C1 segment of cervical spinal cord (tissue), 14 donors: ENCODE results near the gene PHLDB2.

ENCODE experiments used
- DNase-seq, 14 donors: peaks; one replicate each; lab custom pipeline; 2025; lab: John Stamatoyannopoulos, UW

PHLDB2 gene

GRCh38 chr3:111850537-111850936 lies 8.5 kb upstream of the PHLDB2 start:
- DNase-seq: no peak

GRCh38 chr3:111851511-111851954 lies 7.5 kb upstream of the PHLDB2 start:
- no peak for DNase-seq

- DNase-seq: no peak
Observed at GRCh38 chr3:111852540-111852939, 6.5 kb upstream of the PHLDB2 start.

DNA sequence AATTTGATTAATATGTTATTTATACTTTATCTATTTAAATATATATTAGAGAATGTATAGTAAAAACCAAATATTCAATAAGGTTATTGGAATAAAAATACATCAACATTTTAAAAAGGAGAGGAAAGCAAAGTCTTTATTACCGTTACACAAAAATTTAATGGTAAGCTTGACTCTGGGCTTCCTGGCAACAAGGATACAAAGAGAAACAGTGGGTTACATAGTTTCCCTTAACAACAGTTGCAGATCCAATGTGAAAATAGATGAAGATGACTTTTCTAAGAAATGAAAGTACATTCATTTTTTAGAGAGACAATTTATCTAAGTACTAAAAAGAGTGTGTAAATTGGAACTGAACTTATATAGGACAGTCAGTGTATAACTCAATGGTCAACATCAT lies 6.0 kb upstream of the PHLDB2 start:
- no peak for DNase-seq

DNA sequence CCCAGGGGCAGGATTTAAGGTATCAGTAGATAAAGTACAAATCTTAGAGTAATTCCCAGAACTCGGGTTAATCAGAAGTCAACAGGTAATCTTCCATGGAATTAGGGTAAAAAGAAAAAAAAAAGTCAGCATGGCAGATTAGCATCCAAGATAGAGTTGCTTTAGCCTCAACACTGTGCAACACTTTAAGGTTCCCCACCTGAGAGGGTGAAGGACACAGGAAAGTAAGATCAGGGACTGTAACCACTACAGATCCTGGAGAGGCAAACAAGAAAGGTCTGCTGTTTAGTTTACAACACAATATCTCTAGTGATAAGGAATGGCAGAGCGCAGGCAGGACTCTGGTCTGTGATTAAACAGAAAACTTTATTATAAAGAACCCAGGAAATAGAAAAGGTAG lies 4.1 kb upstream of the PHLDB2 start:
- DNase-seq: no peak

DNA sequence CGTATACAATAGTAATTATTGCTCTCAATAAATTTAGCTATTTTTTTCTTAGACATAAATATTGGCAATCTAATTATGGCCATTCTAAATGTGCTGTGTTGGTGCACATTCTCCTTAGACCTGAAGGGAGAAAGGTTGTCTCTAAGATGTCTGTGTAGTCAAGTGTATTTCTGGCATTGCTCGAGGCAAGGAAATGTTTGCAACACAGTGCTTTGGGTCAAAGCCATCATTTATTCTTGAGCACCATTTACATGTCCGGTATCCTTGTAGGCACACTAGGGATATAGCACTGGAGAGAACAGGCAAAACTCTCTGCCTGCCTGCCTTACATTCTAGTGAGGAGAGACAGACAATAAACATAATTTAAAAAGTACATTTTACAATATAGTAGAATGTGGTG lies 2.6 kb upstream of the PHLDB2 start:
- no peak for DNase-seq

GRCh38 chr3:111857474-111857873 lies 1.6 kb upstream of the PHLDB2 start:
- no peak for DNase-seq

- DNase-seq: no peak
Observed at GRCh38 chr3:111858642-111859041, 423 bp upstream of the PHLDB2 start.

GRCh38 chr3:111859974-111860859 lies 1.2 kb downstream of the PHLDB2 start:
- DNase-seq: peak in 7 of 14 donors; percentile 4 to 37 (median 16)

GRCh38 chr3:111861391-111861790 lies 2.3 kb downstream of the PHLDB2 start:
- no peak for DNase-seq

GRCh38 chr3:111862415-111862814 lies 3.4 kb downstream of the PHLDB2 start:
- no peak for DNase-seq

DNA sequence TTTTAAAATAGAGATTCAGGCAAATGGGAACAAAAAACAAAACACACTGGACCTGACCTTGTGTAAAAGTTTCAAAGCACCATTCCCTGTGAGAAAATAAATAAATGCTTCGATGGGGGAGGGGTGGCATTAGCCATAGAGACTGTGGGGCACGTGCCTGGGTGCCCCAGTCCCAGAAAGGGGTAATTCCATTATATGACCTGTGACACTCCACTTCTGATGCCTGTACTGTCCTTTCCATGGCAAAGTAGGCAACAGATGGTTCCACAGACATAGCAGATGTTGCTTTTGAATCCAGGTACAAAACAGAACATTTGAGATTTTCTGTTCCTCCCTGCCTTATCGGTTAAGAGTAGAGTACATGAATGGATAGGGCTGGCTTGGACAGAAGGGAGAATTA lies 3.9 kb downstream of the PHLDB2 start:
- DNase-seq: no peak

- DNase-seq: no peak
Observed at GRCh38 chr3:111863942-111864694, 5.1 kb downstream of the PHLDB2 start.

DNA sequence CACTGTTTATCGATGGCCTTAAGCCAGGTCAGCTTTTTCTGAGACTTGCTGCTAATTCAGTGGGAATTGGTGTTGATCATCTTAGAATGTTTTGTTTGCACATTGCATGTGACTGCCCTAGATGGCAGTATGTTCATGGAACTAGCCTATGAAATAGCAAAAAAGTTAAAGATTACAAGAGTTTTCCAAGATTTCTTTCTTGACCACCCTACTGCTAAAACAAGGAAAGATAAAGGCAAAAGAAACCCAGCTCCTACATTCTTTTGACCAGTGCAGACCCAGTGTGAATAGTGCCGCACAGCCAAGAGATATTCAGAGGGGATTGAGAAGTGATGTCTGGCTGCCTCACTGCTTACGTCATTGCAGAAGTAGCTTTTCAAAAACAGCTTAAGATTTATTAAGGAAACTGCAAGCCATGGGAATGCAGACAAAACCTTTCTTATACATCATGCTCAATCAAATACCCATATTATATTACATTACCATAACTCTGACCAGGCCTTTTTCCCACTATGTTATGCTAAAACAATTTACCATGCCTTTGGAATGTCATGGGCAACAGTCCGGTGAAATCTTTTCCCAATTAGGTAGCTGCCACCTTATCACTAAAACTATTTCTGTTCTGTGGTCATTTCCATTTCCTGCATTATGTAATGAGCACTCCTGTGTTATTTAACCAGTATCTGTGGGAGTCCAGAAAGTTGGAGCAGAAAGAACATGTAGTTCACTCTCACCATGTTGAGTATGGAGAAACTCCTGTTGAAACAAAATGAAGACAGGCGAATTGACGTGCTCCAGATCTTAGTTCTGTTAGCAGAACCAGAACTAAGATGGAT lies 6.0 kb downstream of the PHLDB2 start:
- no peak for DNase-seq

GRCh38 chr3:111867889-111868426 lies 8.9 kb downstream of the PHLDB2 start:
- no peak for DNase-seq

- no peak for DNase-seq
Observed at GRCh38 chr3:111870620-111871019, 11.6 kb downstream of the PHLDB2 start.

GRCh38 chr3:111871809-111872623 lies 13.0 kb downstream of the PHLDB2 start:
- no peak for DNase-seq

DNA sequence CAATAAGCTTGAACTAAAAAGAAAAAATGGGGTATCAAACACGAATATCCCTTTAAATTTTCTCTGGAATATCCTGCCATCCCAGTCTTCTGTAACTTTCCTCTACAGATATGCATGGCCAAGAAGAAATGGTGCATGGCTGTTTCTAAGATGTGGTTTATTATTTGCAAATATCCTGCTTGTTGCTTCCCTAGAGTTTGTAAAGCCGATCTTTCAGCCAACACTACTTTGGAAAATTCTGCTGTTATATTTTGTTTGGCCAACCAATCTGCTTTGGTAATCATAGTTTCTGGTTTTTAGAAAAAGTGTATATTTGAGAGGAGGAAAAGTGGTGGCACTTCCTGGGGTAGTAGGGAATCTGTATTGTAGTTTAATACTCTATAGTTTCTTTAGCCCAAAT lies 13.9 kb downstream of the PHLDB2 start:
- DNase-seq: no peak

GRCh38 chr3:111874177-111874820 lies 15.2 kb downstream of the PHLDB2 start:
- DNase-seq: no peak

GRCh38 chr3:111881480-111881879 lies 22.4 kb downstream of the PHLDB2 start:
- no peak for DNase-seq
